Activated CD4-positive, alpha-beta T cell treated with anti-CD3 and anti-CD28 coated beads for 36 hours (primary cell): ENCODE measurements around the gene ITPK1. TPM values are rescaled to one million over a fixed set of nuclear protein-coding genes. Genes with fewer than 3 reads are reported as not detected.

Experiments
- ATAC-seq: fragments of 200-7000 bp; cut with Tn5 transposase; one replicate; pipeline ENCODE4 v1.10.0; 2021; ENCODE audit warnings: mild to moderate bottlenecking, moderate library complexity
- CTCF ChIA-PET: fragments of 350-600 bp; sonication (Branson Sonifier 250); formaldehyde crosslinking; loops from one replicate; lab custom pipeline; 2021; ENCODE audit warnings: antibody characterized with exemption; lab: Charles Lee
- POLR2A ChIA-PET: fragments of 350-600 bp; sonication (Branson Sonifier 250); formaldehyde crosslinking; loops from one replicate; lab custom pipeline; 2021; ENCODE audit warnings: antibody characterized with exemption, inconsistent platforms; lab: Charles Lee
- DNase-seq: peaks from one replicate; pipeline ENCODE4 v3.0.0-alpha.2; 2020
- H3K27ac Mint-ChIP-seq: one replicate; pipeline ENCODE4 v1.8.0; 2021; ENCODE audit warnings: mixed read lengths
- H3K27me3 Mint-ChIP-seq: one replicate; pipeline ENCODE4 v1.8.0; 2021; ENCODE audit warnings: mixed read lengths
- H3K36me3 Mint-ChIP-seq: one replicate; pipeline ENCODE4 v1.8.0; 2021; ENCODE audit warnings: low read depth, mixed read lengths
- H3K4me1 Mint-ChIP-seq: one replicate; pipeline ENCODE4 v1.8.0; 2021; ENCODE audit warnings: mixed read lengths
- H3K4me3 Mint-ChIP-seq: one replicate; pipeline ENCODE4 v1.8.0; 2021; ENCODE audit warnings: mild to moderate bottlenecking, moderate library complexity, mixed read lengths
- H3K9me3 Mint-ChIP-seq: one replicate; pipeline ENCODE4 v1.8.0; 2021; ENCODE audit warnings: low read depth, mixed read lengths
- intact Hi-C, 2 experiments: fragments of 100-400 bp; cut with DNase I in 1 of 2; cut with micrococcal nuclease in 1 of 2; formaldehyde crosslinking; loops; one replicate each; pipeline versions ENCODE4 v1.14.2 to v1.15.1; 2022 to 2024; cut with DNase I, micrococcal nuclease
- total RNA-seq, 2 experiments: library from RNA; stranded (reverse); gene quantifications; one replicate each; pipeline ENCODE4 v1.2.3, GENCODE V29; 2021

Gene ITPK1
- total RNA-seq, 2 experiments from 2014 or later: 31.0 to 35.5 TPM

DNA sequence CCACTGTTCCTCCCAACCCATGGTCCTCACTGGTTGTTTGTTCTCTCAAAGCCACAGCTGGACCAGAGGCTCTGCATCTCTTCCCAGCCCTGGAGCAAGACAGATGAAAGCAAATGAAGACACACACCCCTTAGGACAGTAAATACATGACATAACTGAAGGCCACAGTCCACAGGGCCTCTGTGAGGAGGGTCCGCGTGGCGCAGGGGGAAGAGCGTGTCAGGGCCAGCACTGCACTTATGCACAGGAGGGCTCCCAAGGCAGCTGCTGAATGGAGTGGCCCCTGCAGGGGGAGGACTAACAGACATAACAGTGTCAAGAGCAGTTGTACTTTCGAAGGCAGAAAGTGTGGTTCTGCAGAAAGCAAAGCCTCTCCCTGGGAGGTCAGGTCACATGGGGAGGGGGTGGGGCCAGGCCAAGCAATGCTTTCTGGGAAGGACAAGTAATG lies 112.8 kb downstream of the ITPK1 start:
- POLR2A ChIA-PET: no interaction called here
- DNase-seq: no peak
- ATAC-seq: no peak
- H3K9me3 Mint-ChIP-seq: no peaks in the 10 kb centered on the region
- intact Hi-C loops: no loop called here
- H3K4me3 Mint-ChIP-seq: no peak overlapping the region
- no peaks in the 10 kb centered on the region for H3K27me3 Mint-ChIP-seq
- CTCF ChIA-PET: interaction anchor here (0.7 to 0.9 kb wide), 2 partner anchors 134 to 136 kb away, joined by 3 to 4 read pairs; no protein-coding TSS in a partner anchor
- no peaks in the 10 kb centered on the region for H3K4me1 Mint-ChIP-seq
- no peaks in the 10 kb centered on the region for H3K36me3 Mint-ChIP-seq
- no peak overlapping the region for H3K27ac Mint-ChIP-seq

- CTCF ChIA-PET: no interaction called here
- Mint-ChIP-seq H3K27ac (no peak overlapping the region), H3K36me3 (no peaks in the 10 kb centered on the region), H3K4me1 (no peaks in the 10 kb centered on the region), H3K9me3 (no peaks in the 10 kb centered on the region), H3K4me3 (no peak overlapping the region), H3K27me3 (no peaks in the 10 kb centered on the region)
- ATAC-seq (no peak), DNase-seq (no peak)
- intact Hi-C loops: no loop called here
- POLR2A ChIA-PET: no interaction called here
Measured at GRCh38 chr14:93002049-93002448, 113.7 kb downstream of the ITPK1 start.

- Mint-ChIP-seq H3K27ac (no peak overlapping the region), H3K9me3 (no peaks in the 10 kb centered on the region), H3K27me3 (no peaks in the 10 kb centered on the region), H3K36me3 (no peaks in the 10 kb centered on the region), H3K4me1 (no peaks in the 10 kb centered on the region), H3K4me3 (no peak overlapping the region)
- ATAC-seq: no peak
- DNase-seq: no peak
- ChIA-PET CTCF (no interaction called here), POLR2A (no interaction called here)
- intact Hi-C loops: no loop called here
Measured at GRCh38 chr14:92998946-92999345, 116.8 kb downstream of the ITPK1 start.

DNA sequence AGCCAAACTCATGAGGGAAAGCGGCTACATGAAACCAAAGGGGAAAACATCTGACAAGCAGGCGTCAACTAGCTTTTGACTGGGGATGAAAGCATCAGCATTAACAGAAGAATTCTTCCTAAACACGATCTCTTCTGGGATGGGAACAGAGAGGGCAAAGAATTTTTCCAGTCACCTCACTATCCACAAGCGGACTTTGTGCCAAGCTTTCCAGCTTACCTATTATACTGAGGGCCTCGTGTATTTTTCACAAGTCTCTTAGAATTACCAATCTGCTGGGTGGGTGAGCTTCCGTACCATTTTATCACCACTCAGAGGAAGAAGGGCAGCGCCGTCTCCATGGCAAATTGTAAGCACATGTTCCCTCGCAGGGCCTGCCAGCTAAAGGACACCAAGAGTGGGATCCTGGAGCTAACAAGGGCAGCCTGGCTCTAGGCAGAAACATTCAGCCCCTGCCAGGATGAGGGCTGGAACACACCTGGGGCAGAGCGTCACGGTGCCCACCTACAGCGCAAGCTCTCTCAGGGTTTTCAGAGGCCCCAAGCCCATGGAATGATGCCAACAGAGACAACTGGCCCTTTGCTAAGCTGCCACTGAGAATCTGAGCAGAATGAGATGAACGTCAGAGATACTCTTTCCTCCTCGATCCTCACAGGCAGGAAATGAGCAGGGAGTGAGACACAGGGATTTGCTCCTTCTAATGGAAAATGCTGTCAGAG lies 118.2 kb downstream of the ITPK1 start:
- Mint-ChIP-seq H3K27me3 (no peaks in the 10 kb centered on the region), H3K36me3 (peaks cover 4% of the 10 kb centered on the region), H3K4me3 (no peak overlapping the region), H3K27ac (no peak overlapping the region), H3K4me1 (no peaks in the 10 kb centered on the region), H3K9me3 (no peaks in the 10 kb centered on the region)
- CTCF ChIA-PET: interaction anchor here (0.6 to 1.1 kb wide), 2 partner anchors 17 to 87 kb away, joined by 3 read pairs; no protein-coding TSS in a partner anchor
- POLR2A ChIA-PET: no interaction called here
- DNase-seq (no peak), ATAC-seq (no peak)
- intact Hi-C loops: no loop called here

DNA sequence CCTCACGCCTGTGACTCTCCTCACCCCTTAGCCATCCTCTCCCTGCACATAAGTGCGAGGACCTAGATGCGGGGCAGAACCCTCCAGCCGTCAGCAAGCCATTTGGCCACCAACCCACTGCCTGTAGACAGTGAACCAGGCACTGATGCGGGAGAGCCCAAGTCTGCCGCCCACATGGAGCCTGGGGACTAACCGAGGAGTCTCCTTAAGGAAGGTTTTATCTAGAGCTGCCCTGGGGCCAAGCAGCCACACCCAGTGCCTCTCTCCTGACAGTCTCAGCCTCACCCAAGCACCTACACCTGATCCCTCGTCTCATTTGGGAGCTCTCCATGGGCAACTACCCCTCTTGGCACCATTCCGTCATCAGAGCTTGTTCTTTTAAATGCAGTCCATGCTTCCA lies 120.1 kb downstream of the ITPK1 start:
- CTCF ChIA-PET: interaction anchor here (0.6 kb wide), 1 partner anchor 10 kb away, joined by 4 read pairs; no protein-coding TSS in a partner anchor
- no peaks in the 10 kb centered on the region for H3K9me3 Mint-ChIP-seq
- H3K36me3 Mint-ChIP-seq: peaks cover 7% of the 10 kb centered on the region
- POLR2A ChIA-PET: no interaction called here
- no peaks in the 10 kb centered on the region for H3K4me1 Mint-ChIP-seq
- ATAC-seq: no peak
- no peak overlapping the region for H3K27ac Mint-ChIP-seq
- no peak for DNase-seq
- intact Hi-C loops: no loop called here
- no peak overlapping the region for H3K4me3 Mint-ChIP-seq
- H3K27me3 Mint-ChIP-seq: no peaks in the 10 kb centered on the region

DNA sequence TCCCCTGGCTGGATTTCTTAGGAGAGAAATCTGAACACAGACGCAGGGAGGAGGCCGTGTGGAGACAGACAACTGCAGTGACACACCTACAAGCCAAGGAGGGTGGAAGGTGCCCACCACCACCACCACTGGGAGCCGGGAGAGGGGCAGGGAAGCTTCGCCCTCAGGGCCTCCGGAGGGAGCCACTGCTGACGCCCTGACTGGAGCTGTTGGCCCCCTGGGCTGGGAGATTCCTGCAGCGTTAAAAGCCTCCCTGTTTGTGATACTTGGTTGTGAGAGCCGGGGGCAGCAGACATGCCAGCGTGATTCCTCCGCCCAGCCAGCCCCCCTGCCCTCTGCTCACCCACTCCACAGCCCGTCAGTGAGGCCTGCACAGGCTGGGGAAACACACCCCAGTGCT lies 120.8 kb downstream of the ITPK1 start:
- POLR2A ChIA-PET: no interaction called here
- no peak overlapping the region for H3K27ac Mint-ChIP-seq
- H3K27me3 Mint-ChIP-seq: no peaks in the 10 kb centered on the region
- no peaks in the 10 kb centered on the region for H3K4me1 Mint-ChIP-seq
- DNase-seq (no peak), ATAC-seq (no peak)
- H3K36me3 Mint-ChIP-seq: peaks cover 7% of the 10 kb centered on the region
- intact Hi-C loops: no loop called here
- no peak overlapping the region for H3K4me3 Mint-ChIP-seq
- H3K9me3 Mint-ChIP-seq: no peaks in the 10 kb centered on the region
- CTCF ChIA-PET: no interaction called here

- peaks cover 7% of the 10 kb centered on the region for H3K36me3 Mint-ChIP-seq
- no peaks in the 10 kb centered on the region for H3K27me3 Mint-ChIP-seq
- no peaks in the 10 kb centered on the region for H3K9me3 Mint-ChIP-seq
- DNase-seq (no peak), ATAC-seq (no peak)
- H3K4me3 Mint-ChIP-seq: no peak overlapping the region
- ChIA-PET POLR2A (no interaction called here), CTCF (no interaction called here)
- no peak overlapping the region for H3K27ac Mint-ChIP-seq
- intact Hi-C loops: no loop called here
- no peaks in the 10 kb centered on the region for H3K4me1 Mint-ChIP-seq
Measured at GRCh38 chr14:92994131-92994676, 121.5 kb downstream of the ITPK1 start.

- Mint-ChIP-seq H3K4me3 (no peak overlapping the region), H3K36me3 (peaks cover 7% of the 10 kb centered on the region), H3K27ac (no peak overlapping the region), H3K4me1 (no peaks in the 10 kb centered on the region), H3K27me3 (no peaks in the 10 kb centered on the region), H3K9me3 (no peaks in the 10 kb centered on the region)
- CTCF ChIA-PET: no interaction called here
- DNase-seq (no peak), ATAC-seq (no peak)
- POLR2A ChIA-PET: no interaction called here
- intact Hi-C loops: no loop called here
Measured at GRCh38 chr14:92993302-92993701, 122.4 kb downstream of the ITPK1 start.

DNA sequence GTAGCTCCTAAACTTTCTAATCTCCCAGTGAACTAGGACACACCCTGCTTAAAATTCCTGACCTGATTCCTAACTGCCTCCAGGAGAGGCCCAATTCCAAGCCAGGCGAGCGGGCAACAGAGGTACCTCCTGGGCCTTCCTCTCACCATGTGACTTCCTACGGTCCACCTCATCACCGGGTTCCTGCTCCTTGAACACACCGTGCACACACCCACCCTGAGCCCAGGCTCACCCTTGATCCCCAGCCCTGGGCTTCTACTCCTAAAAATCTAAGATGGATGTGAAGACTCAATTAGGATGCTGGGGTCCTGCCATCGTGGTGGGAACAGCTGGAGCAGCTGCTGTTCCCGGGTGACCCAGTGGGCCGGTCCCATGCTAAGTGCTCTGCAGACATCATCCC lies 124.2 kb downstream of the ITPK1 start:
- H3K27me3 Mint-ChIP-seq: no peaks in the 10 kb centered on the region
- CTCF ChIA-PET: no interaction called here

DNA sequence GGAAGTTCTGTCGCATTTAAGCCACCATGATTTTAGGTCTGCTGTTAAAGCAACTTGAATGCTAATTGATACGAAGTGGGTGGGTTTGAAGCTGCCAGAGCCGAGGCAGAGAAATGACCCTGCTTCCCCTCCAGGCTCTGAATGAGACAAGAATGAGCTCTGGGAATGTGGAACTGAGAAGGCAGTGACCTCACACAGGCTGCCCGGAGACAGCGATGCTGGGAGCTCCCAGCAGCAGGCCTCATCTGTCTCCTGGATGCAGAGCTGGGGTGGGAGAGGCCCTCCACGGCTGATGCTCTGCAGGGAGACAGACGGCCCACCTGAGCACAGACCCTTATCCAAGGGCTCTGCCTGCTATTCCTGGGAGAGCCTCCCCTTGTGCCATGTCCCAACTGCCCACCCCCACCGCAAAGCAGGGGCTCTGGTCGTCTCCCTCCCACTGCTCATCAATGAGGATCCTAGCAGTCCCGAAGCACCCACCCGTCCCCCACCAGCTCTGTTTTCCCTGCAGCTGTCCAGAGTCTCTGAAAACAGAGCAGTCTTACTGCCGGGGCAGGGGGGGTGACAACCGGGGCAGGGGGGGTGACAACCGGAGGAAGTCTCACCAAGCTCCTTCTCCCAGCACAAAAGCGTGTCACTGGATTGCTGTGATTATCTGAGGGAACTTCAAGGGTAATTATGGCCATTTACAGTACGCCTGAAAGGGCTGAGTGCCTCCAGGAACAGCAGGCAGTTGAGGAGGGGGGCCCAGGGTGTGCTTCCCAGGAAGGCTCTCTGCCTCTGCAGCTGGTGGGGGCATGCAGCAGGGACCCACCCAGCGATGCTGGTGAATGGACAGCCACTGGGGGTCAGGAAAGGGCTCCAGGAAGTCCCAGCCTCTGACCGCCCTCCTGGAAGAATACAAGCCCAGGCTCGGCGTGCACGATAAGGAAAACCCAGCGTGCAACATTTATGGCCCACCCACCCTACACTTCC lies 125.0 kb downstream of the ITPK1 start:
- H3K27ac Mint-ChIP-seq: no peak overlapping the region
- CTCF ChIA-PET: no interaction called here

More for the DNA sequence above, 124.2 kb downstream of the ITPK1 start:
- ATAC-seq: no peak
- no peak for DNase-seq
- POLR2A ChIA-PET: no interaction called here
- Mint-ChIP-seq H3K27ac (no peak overlapping the region), H3K4me1 (no peaks in the 10 kb centered on the region), H3K4me3 (no peak overlapping the region), H3K36me3 (peaks cover 7% of the 10 kb centered on the region), H3K9me3 (no peaks in the 10 kb centered on the region)
- intact Hi-C loops: no loop called here

More for the DNA sequence above, 125.0 kb downstream of the ITPK1 start:
- Mint-ChIP-seq H3K4me1 (no peaks in the 10 kb centered on the region), H3K4me3 (no peak overlapping the region), H3K36me3 (peaks cover 7% of the 10 kb centered on the region), H3K9me3 (no peaks in the 10 kb centered on the region), H3K27me3 (no peaks in the 10 kb centered on the region)
- ATAC-seq (no peak), DNase-seq (no peak)
- intact Hi-C loops: no loop called here
- POLR2A ChIA-PET: no interaction called here
